Calu3 (cell line): ENCODE results near the gene NELL1. TPM values are rescaled to one million over a fixed set of nuclear protein-coding genes. Genes with fewer than 3 reads are reported as not detected.

Experiments
- BruUV-seq: library from RNA; stranded (reverse); fragments of 400-500 nt; replicated peaks from 2 replicates; lab custom pipeline; 2021; lab: Mats Ljungman, UMichigan
- CTCF ChIA-PET: fragments of 300-600 bp; sonication (Branson Sonifier 250); formaldehyde crosslinking; loops from one replicate; lab custom pipeline; 2022; ENCODE audit warnings: antibody characterized with exemption; lab: Charles Lee
- DNase-seq: peaks from one replicate; pipeline ENCODE4 v3.0.0; 2022
- H3K27ac Mint-ChIP-seq: one replicate; pipeline ENCODE4 v1.8.0; 2022; ENCODE audit warnings: mixed read lengths; ENCODE audit not compliant: unreplicated experiment
- H3K27me3 Mint-ChIP-seq: one replicate; pipeline ENCODE4 v1.8.0; 2022; ENCODE audit warnings: mixed read lengths; ENCODE audit not compliant: unreplicated experiment
- H3K36me3 Mint-ChIP-seq: one replicate; pipeline ENCODE4 v1.8.0; 2022; ENCODE audit warnings: mild to moderate bottlenecking, moderate library complexity, mixed read lengths; ENCODE audit not compliant: insufficient read depth, unreplicated experiment
- H3K4me1 Mint-ChIP-seq: one replicate; pipeline ENCODE4 v1.8.0; 2022; ENCODE audit warnings: mild to moderate bottlenecking, low read depth, mixed read lengths; ENCODE audit not compliant: unreplicated experiment
- H3K4me3 Mint-ChIP-seq: one replicate; pipeline ENCODE4 v1.8.0; 2022; ENCODE audit warnings: mild to moderate bottlenecking, low read depth, moderate library complexity, mixed read lengths; ENCODE audit not compliant: unreplicated experiment
- H3K9me3 Mint-ChIP-seq: one replicate; pipeline ENCODE4 v1.8.0; 2022; ENCODE audit warnings: low read depth, mixed read lengths; ENCODE audit not compliant: unreplicated experiment
- CTCF ChIP-seq: fragments of 200-600 bp; IDR thresholded peaks from one replicate; pipeline ENCODE4 v1.8.0; 2022; ENCODE audit warnings: antibody characterized with exemption; ENCODE audit not compliant: unreplicated experiment
- intact Hi-C: fragments of 100-400 bp; cut with micrococcal nuclease; formaldehyde crosslinking; loops from one replicate; pipeline ENCODE4 v1.10.0; 2022; ENCODE audit not compliant: unreplicated experiment
- total RNA-seq: library from RNA; stranded (reverse); gene quantifications from 2 replicates; pipeline ENCODE4 v1.2.3, GENCODE V29; 2022

NELL1 gene
- total RNA-seq, 1 experiment from 2014 or later = not detected

DNA sequence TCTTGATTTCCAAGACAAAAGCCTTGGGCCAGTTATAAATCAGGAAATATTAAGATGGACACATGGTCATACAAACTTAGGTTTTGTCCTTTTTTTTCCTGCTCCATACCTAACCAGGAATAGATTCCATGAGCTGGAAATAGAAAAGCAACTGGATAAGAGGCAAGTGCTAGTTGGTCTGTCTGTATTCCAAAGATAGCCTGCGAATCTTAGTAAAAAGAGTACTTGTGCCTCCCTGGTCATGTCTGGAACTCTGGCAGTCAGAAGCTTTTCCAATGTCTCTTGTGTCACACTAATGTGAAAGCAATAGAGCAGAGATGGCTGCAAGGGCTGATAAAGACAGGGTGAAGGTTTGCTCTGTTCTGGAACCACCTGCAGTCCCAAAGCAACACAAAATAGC lies 933.3 kb downstream of the NELL1 start:
- H3K9me3 Mint-ChIP-seq = no peaks in the 10 kb centered on the region
- no peak for TF ChIP-seq CTCF
- H3K4me3 Mint-ChIP-seq = no peak overlapping the region
- no peaks in the 10 kb centered on the region for H3K4me1 Mint-ChIP-seq
- H3K27me3 Mint-ChIP-seq = no peaks in the 10 kb centered on the region
- no TSS peak for BruUV-seq
- H3K36me3 Mint-ChIP-seq = no peaks in the 10 kb centered on the region
- intact Hi-C loops = no loop called here
- no peak for DNase-seq
- CTCF ChIA-PET = no interaction called here
- no peak overlapping the region for H3K27ac Mint-ChIP-seq

- DNase-seq = no peak
- Mint-ChIP-seq H3K27me3 (no peaks in the 10 kb centered on the region), H3K4me3 (no peak overlapping the region), H3K4me1 (no peaks in the 10 kb centered on the region), H3K36me3 (no peaks in the 10 kb centered on the region), H3K9me3 (no peaks in the 10 kb centered on the region), H3K27ac (no peak overlapping the region)
- CTCF ChIA-PET = no interaction called here
- BruUV-seq = no TSS peak
- TF ChIP-seq CTCF = no peak
- intact Hi-C loops = no loop called here
These were observed 934.5 kb downstream of the NELL1 start for GRCh38 chr11:21603886-21604285.

DNA sequence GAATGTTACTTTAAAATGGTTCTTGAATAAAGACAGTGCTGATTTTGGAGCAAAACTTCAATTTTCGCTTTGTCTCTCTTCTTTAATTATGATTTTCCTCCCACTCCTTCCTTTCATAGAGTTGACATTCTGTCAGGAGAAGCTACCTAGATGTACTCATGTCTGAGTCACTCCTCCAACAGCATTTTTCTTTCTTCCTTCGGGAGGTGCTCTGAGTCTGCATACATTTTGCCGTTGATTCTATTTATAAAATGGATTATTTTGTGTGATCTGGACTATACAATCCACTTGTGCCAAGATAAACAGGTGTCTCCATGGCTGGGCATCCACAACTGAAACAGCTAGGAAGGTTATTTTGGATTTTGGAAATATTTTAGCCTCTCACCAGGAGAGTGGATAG lies 935.2 kb downstream of the NELL1 start:
- no peaks in the 10 kb centered on the region for H3K9me3 Mint-ChIP-seq
- H3K36me3 Mint-ChIP-seq = no peaks in the 10 kb centered on the region
- DNase-seq = no peak
- H3K4me1 Mint-ChIP-seq = no peaks in the 10 kb centered on the region
- no peak for TF ChIP-seq CTCF
- BruUV-seq = no TSS peak
- H3K27ac Mint-ChIP-seq = no peak overlapping the region
- H3K27me3 Mint-ChIP-seq = no peaks in the 10 kb centered on the region
- intact Hi-C loops = no loop called here
- no peak overlapping the region for H3K4me3 Mint-ChIP-seq
- CTCF ChIA-PET = no interaction called here

DNA sequence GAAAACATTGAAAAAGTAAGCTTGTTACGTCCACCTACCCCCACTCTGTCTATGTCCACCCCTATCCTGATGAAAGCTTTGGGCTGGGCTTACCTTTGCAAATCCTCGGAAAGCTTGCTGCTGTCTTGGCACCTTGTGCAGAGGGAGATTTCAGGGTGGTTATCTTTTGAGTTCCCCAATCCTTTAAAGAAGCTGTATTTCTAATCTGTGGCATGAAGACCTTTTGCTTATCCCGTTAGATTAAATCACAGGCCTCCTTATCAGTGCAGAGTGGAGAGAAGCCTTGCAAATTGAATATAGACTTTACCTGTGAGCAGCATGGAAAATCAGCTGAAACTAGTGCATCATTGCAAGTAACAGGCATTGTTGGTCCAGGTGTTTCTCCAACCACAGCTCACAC lies 942.9 kb downstream of the NELL1 start:
- H3K4me1 Mint-ChIP-seq = no peaks in the 10 kb centered on the region
- no peaks in the 10 kb centered on the region for H3K36me3 Mint-ChIP-seq
- no peaks in the 10 kb centered on the region for H3K27me3 Mint-ChIP-seq
- no peaks in the 10 kb centered on the region for H3K9me3 Mint-ChIP-seq
- H3K4me3 Mint-ChIP-seq = no peak overlapping the region
- no peak for DNase-seq
- no peak overlapping the region for H3K27ac Mint-ChIP-seq
- BruUV-seq = no TSS peak
- intact Hi-C loops = no loop called here
- no peak for TF ChIP-seq CTCF
- CTCF ChIA-PET = interaction anchor here (1.4 kb wide), 1 partner anchor 12 kb away, joined by 3 read pairs; no protein-coding TSS in a partner anchor
